DND-41 (cell line): ENCODE data around the gene KSR2.

Source experiments
- EZH2 ChIP-seq: IDR thresholded peaks from 3 replicates; pipeline ENCODE4 v1.6.1; 2012; ENCODE audit warnings: borderline replicate concordance, low read depth, mild to moderate bottlenecking, moderate library complexity, low read length, inconsistent platforms; ENCODE audit not compliant: severe bottlenecking
- TF ChIP-seq, protein P1 (sequence below): IDR thresholded peaks from 2 replicates; pipeline ENCODE4 v1.5.1; 2012; ENCODE audit warnings: borderline replicate concordance, low read length, moderate library complexity, mild to moderate bottlenecking; ENCODE audit not compliant: poor library complexity, severe bottlenecking; ENCODE audit errors: extremely low read depth

DNA sequence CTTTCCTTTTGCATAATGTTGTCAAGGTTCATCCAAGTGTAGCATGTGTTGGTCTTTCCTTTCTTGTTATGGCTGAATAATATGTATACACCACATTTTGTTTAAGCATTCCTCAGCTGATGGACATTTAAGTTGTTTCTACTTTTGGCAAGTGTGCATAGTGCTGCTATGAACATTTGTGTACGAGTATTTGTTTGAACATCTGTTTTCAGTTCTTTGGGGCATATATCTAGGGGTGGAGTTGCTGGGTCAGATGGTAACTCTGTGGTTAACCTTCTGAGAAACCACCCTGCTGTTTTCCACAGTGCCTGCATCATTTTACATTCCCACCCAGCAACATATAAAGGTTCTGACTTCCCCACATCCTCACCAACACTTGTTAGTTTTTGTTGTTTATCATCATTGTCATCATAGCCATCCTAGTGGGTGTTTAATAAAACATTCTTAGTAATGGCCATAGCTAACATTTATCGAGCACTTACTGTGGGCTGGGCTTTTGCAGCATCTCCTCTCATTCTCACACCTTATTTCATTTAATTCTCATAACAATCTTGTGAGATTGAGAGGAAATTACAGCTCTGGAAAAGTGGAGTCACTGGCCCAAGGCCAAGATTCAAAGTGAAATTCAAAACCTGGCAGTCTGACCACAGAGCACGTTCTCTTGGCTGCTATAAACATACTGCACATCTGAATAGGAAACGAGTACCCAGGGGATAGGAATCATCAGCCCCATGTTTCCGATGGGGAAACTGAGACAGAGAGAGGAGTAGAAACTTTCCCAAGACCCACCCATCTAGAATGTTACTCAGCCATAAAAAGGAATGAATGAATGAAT, 193.6 kb downstream of the KSR2 start:
- TF ChIP-seq, protein P1, sequence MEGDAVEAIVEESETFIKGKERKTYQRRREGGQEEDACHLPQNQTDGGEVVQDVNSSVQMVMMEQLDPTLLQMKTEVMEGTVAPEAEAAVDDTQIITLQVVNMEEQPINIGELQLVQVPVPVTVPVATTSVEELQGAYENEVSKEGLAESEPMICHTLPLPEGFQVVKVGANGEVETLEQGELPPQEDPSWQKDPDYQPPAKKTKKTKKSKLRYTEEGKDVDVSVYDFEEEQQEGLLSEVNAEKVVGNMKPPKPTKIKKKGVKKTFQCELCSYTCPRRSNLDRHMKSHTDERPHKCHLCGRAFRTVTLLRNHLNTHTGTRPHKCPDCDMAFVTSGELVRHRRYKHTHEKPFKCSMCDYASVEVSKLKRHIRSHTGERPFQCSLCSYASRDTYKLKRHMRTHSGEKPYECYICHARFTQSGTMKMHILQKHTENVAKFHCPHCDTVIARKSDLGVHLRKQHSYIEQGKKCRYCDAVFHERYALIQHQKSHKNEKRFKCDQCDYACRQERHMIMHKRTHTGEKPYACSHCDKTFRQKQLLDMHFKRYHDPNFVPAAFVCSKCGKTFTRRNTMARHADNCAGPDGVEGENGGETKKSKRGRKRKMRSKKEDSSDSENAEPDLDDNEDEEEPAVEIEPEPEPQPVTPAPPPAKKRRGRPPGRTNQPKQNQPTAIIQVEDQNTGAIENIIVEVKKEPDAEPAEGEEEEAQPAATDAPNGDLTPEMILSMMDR, result no peak
- no peak for TF ChIP-seq EZH2
